Activated T-helper 1 cell treated with anti-CD3 and anti-CD28 coated beads, Interleukin-12 subunit alpha, Interleukin-12 subunit beta, Interleukin-2, Interleukin-4 antibody, amounts not matched to agents 30 ng/mL and 10 ng/mL and 1 ng/mL, durations not matched to agents 14 hours and 24 hours and 36 hours (primary cell): Measurements from ENCODE around the gene GABRB1. TPM values are rescaled to one million over a fixed set of nuclear protein-coding genes. Genes with fewer than 3 reads are reported as not detected.
"Not testable (repeated sequence)": the region's sequence is repeated elsewhere in the genome, so short reads cannot be mapped to it uniquely, and the experiment has no call there.

ENCODE experiments used
- DNase-seq: peaks from one replicate; pipeline ENCODE4 v3.0.0; 2021; ENCODE audit warnings: low spot score
- H3K27ac Mint-ChIP-seq: one replicate; pipeline ENCODE4 v1.8.0; 2021; ENCODE audit warnings: mild to moderate bottlenecking, mixed read lengths
- H3K27me3 Mint-ChIP-seq: one replicate; pipeline ENCODE4 v1.8.0; 2022; ENCODE audit warnings: mild to moderate bottlenecking, moderate library complexity, mixed read lengths; ENCODE audit not compliant: insufficient read depth
- H3K36me3 Mint-ChIP-seq: one replicate; pipeline ENCODE4 v1.8.0; 2021; ENCODE audit warnings: low read depth, mixed read lengths
- H3K4me1 Mint-ChIP-seq: one replicate; pipeline ENCODE4 v1.8.0; 2021; ENCODE audit warnings: low read depth, mixed read lengths
- H3K4me3 Mint-ChIP-seq: one replicate; pipeline ENCODE4 v1.8.0; 2021; ENCODE audit warnings: mild to moderate bottlenecking, moderate library complexity, mixed read lengths
- H3K9me3 Mint-ChIP-seq: one replicate; pipeline ENCODE4 v1.8.0; 2021; ENCODE audit warnings: mixed read lengths
- intact Hi-C: fragments of 100-400 bp; cut with micrococcal nuclease; formaldehyde crosslinking; loops from one replicate; pipeline ENCODE4 v1.15.1; 2024
- total RNA-seq: library from RNA; stranded (reverse); gene quantifications from 2 replicates; pipeline ENCODE4 v1.2.3, GENCODE V29; 2022

Gene GABRB1
- total RNA-seq, 1 donor from 2014 or later = not detected

DNA sequence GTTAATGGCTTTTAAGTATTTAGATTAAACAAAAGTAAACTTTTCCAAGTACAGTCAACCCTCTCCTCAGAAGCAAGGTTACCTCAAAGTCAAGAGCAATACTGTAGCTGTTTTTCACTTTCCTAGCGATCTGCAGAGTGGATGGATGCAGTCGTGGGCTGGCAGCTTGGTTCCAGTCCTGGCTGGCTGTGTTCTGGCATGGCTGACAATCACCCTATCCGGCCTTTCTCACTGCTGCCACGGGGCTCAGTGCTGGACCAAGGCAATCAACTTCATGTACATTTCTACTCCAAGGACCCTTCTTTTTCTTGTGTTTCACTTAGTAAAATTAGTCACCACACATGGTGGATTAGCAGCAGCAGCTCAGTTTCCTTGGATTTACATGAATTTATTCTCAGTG is 208.3 kb downstream of the GABRB1 start:
- intact Hi-C loops = no loop called here

GRCh38 chr4:47251348-47252135 is 220.2 kb downstream of the GABRB1 start:
- intact Hi-C loops = no loop called here
- Mint-ChIP-seq H3K4me1 (no peaks in the 10 kb centered on the region), H3K4me3 (no peak overlapping the region), H3K27me3 (peaks cover 2% of the 10 kb centered on the region), H3K27ac (no peak overlapping the region), H3K36me3 (no peaks in the 10 kb centered on the region), H3K9me3 (no peaks in the 10 kb centered on the region)
- no peak for DNase-seq

More for the DNA sequence above, 208.3 kb downstream of the GABRB1 start:
- H3K27ac Mint-ChIP-seq = no peak overlapping the region
- DNase-seq = no peak
- H3K4me3 Mint-ChIP-seq = no peak overlapping the region
- H3K9me3 Mint-ChIP-seq = no peaks in the 10 kb centered on the region
- H3K36me3 Mint-ChIP-seq = no peaks in the 10 kb centered on the region
- H3K4me1 Mint-ChIP-seq = no peaks in the 10 kb centered on the region
- no peaks in the 10 kb centered on the region for H3K27me3 Mint-ChIP-seq

DNA sequence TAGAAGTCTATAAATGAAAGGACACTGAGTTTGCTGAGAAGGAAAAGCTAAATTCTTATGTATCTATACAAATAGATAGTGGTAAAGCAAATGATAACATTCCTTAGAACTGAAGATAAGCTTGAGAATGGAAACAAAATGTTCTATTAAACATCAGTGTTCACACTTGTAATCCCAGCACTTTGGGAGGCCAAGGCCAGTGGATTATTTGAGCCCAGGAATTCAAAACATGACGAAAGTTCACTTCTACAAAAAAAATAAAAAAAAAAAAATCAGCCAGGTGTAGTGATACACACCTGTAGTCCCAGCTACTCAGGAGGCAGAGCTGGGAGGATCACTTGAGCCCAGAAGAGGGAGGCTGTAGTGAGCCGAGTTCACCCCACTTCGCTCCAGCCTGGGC is 232.4 kb downstream of the GABRB1 start:
- no peaks in the 10 kb centered on the region for H3K36me3 Mint-ChIP-seq
- no peak overlapping the region for H3K4me3 Mint-ChIP-seq
- peaks cover 3% of the 10 kb centered on the region for H3K27me3 Mint-ChIP-seq
- DNase-seq = no peak
- no peaks in the 10 kb centered on the region for H3K9me3 Mint-ChIP-seq
- no peaks in the 10 kb centered on the region for H3K4me1 Mint-ChIP-seq
- intact Hi-C loops = no loop called here
- H3K27ac Mint-ChIP-seq = no peak overlapping the region

DNA sequence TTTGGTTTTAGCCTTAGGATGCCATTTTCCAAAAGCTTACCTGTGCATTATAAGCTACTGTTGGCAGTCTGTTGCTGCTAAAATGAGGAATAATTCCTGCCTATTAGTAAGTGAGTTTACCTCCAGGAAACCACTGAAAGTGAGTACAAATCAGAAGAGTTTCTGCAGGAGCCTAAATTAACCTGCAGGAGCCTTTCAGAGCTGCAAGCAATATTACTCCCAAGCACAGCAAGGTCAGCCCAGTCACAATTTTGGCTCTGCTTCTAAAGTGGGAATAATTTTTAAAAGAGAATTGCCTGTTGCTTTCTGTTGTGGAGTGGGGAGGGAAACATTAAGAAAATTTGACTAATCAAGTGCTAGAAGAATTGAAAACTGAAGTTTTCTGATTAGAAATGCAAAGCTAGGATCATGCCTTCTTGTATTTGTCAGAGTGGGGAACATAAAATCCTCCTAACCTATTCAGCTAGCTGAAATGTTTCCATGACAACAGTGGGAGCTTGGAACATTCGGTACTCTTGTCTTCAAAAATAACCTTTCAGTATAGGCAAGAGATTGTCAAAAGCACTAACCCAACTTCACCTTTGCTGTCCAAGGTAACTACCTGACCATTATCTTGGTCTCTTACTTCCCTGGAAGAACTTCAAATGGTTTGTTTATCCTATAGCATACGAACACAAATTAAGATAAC is 239.0 kb downstream of the GABRB1 start:
- intact Hi-C loops = no loop called here
- Mint-ChIP-seq H3K9me3 (no peaks in the 10 kb centered on the region), H3K4me1 (no peaks in the 10 kb centered on the region), H3K4me3 (no peak overlapping the region), H3K27me3 (peaks cover 3% of the 10 kb centered on the region), H3K27ac (no peak overlapping the region), H3K36me3 (no peaks in the 10 kb centered on the region)
- DNase-seq = no peak

GRCh38 chr4:47271291-47271690 is 239.9 kb downstream of the GABRB1 start:
- Mint-ChIP-seq H3K4me3 (no peak overlapping the region), H3K27me3 (peaks cover 3% of the 10 kb centered on the region), H3K36me3 (no peaks in the 10 kb centered on the region), H3K27ac (no peak overlapping the region), H3K9me3 (no peaks in the 10 kb centered on the region), H3K4me1 (no peaks in the 10 kb centered on the region)
- DNase-seq = no peak
- intact Hi-C loops = no loop called here

DNA sequence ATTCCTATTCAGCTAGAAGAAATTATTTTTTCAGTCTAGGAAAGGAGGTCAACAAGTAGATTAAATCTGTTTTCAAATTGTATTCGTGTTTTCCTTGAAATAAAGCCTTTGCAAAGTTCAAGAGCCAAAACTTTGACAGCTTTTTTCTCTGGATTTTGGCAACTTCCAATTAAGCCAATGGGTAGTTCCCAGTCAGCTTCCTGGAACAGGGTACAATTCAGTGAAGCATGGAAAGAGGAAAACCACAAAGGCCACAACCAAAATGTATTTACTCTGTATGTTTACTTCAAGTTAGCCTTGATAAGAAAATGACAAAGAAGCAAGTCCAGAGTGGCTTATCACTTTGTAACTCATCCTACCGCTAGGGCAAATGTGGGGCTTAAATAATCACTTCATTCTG is 243.5 kb downstream of the GABRB1 start:
- H3K4me1 Mint-ChIP-seq = no peaks in the 10 kb centered on the region
- DNase-seq = no peak
- no peaks in the 10 kb centered on the region for H3K36me3 Mint-ChIP-seq
- intact Hi-C loops = no loop called here
- H3K9me3 Mint-ChIP-seq = no peaks in the 10 kb centered on the region
- no peak overlapping the region for H3K4me3 Mint-ChIP-seq
- no peak overlapping the region for H3K27ac Mint-ChIP-seq
- no peaks in the 10 kb centered on the region for H3K27me3 Mint-ChIP-seq

DNA sequence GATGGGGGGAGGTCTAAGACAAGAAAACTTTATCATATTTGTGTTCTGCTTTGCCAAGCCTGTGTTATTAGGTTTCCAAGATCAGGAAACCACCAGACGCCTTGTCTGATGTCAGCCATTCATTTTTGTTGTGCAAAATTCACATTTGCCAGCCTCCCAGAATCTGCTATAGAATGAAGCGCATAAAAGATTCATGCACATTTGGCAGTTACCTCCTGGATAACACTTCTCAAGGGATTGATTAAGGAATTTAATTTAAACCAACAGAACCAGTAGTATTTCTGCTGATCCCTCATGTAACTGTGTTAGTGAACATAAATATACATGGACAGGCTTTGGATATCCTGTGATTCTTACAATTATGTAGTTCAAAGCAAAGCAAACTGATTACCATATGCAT is 244.2 kb downstream of the GABRB1 start:
- Mint-ChIP-seq H3K36me3 (no peaks in the 10 kb centered on the region), H3K27me3 (no peaks in the 10 kb centered on the region), H3K27ac (no peak overlapping the region), H3K4me1 (no peaks in the 10 kb centered on the region), H3K9me3 (no peaks in the 10 kb centered on the region), H3K4me3 (no peak overlapping the region)
- no peak for DNase-seq
- intact Hi-C loops = no loop called here

DNA sequence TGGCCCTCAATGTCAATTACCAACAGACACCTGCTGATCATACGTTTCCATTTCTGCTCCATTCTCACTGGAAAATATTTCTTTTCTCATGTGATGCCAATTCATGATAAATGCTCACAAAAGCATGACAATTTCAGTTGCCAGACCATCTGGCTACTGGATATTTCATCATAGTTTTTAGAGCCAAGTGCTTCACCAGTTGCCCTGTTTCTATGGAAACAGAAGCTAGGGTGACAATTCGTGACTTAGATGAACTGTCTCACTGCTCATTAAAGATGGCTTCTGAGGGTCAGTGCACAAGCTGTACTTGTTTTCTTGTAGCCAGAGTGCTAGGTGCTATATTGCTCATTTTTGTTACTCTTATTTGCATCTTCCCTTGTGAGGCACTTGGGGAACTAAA is 247.3 kb downstream of the GABRB1 start:
- no peaks in the 10 kb centered on the region for H3K27me3 Mint-ChIP-seq
- H3K36me3 Mint-ChIP-seq = no peaks in the 10 kb centered on the region
- H3K27ac Mint-ChIP-seq = no peak overlapping the region
- no peak for DNase-seq
- H3K4me3 Mint-ChIP-seq = no peak overlapping the region
- no peaks in the 10 kb centered on the region for H3K9me3 Mint-ChIP-seq
- no peaks in the 10 kb centered on the region for H3K4me1 Mint-ChIP-seq
- intact Hi-C loops = no loop called here

DNA sequence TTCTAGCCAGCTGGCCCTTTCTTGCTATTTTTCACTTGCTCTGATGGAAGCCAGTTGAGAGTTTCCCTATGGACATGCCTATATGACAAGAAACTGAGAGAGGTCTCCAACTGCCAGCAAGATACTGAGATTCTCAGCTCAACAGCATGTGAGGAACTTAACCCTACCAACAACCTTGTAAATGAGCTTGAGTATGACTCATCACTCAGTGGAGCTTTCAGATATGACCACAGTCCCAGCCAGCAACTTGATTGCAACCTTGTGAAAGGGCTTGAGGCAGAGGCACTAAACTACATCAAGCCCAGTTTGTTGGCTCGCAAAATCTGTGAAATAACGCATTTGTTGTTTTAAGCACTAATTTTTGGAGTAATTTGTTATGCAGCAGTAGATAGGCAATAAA is 256.4 kb downstream of the GABRB1 start:
- H3K36me3 Mint-ChIP-seq = no peaks in the 10 kb centered on the region
- no peak overlapping the region for H3K27ac Mint-ChIP-seq
- no peaks in the 10 kb centered on the region for H3K9me3 Mint-ChIP-seq
- DNase-seq = no peak
- no peaks in the 10 kb centered on the region for H3K4me1 Mint-ChIP-seq
- no peaks in the 10 kb centered on the region for H3K27me3 Mint-ChIP-seq
- intact Hi-C loops = no loop called here
- no peak overlapping the region for H3K4me3 Mint-ChIP-seq

GRCh38 chr4:47289805-47290204 is 258.4 kb downstream of the GABRB1 start:
- H3K36me3 Mint-ChIP-seq = no peaks in the 10 kb centered on the region
- H3K27me3 Mint-ChIP-seq = no peaks in the 10 kb centered on the region
- no peaks in the 10 kb centered on the region for H3K9me3 Mint-ChIP-seq
- no peak overlapping the region for H3K27ac Mint-ChIP-seq
- DNase-seq = no peak
- H3K4me3 Mint-ChIP-seq = no peak overlapping the region
- H3K4me1 Mint-ChIP-seq = no peaks in the 10 kb centered on the region
- intact Hi-C loops = no loop called here

DNA sequence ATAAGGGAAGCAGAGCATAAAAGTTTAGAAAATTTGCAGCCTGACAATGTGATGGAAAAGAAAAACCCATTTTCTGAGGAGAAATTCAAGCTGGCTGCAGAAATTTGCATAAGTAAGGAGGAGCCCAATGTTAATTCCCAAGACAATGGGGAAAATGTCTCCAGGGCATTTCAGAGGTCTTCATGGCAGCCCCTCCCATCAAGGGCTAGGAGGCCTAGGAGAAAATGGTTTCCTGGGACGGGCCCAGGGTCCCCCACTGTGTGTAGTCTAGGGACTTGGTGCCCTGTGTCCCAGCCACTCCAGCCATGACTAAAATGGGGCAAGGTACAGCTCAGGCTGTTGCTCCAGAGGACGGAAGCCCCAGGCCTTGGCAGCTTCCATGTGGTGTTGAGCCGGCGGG is 259.5 kb downstream of the GABRB1 start:
- H3K27me3 Mint-ChIP-seq, H3K27ac Mint-ChIP-seq, intact Hi-C loops, H3K9me3 Mint-ChIP-seq, H3K36me3 Mint-ChIP-seq, H3K4me3 Mint-ChIP-seq, DNase-seq, H3K4me1 Mint-ChIP-seq: not testable (repeated sequence)

GRCh38 chr4:47309165-47309564 is 277.8 kb downstream of the GABRB1 start:
- H3K9me3 Mint-ChIP-seq = no peaks in the 10 kb centered on the region

DNA sequence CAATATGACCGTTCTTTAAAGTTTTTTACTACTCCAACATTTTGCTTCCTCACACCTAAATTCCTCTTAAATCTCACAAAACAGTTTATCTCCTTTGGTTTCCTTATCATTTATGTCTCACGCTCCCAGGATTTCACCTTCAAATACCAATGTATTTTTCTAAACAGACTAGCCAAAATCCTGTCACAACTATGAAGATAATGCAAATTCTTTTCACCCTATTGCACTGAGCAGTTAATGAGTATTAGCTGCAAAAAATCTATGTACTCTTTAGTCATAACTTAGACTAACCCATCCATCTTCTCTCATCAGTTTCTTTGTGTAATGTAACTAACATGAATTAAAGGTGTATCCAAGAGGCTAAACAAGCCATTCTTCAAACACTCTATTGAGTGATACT is 280.8 kb downstream of the GABRB1 start:
- intact Hi-C loops = no loop called here
- DNase-seq = no peak
- Mint-ChIP-seq H3K27me3 (peaks cover 2% of the 10 kb centered on the region), H3K36me3 (no peaks in the 10 kb centered on the region), H3K27ac (no peak overlapping the region), H3K4me1 (no peaks in the 10 kb centered on the region), H3K9me3 (no peaks in the 10 kb centered on the region), H3K4me3 (no peak overlapping the region)

More at GRCh38 chr4:47309165-47309564, 277.8 kb downstream of the GABRB1 start:
- intact Hi-C loops = no loop called here
- Mint-ChIP-seq H3K36me3 (no peaks in the 10 kb centered on the region), H3K27ac (no peak overlapping the region), H3K4me3 (no peak overlapping the region), H3K27me3 (peaks cover 4% of the 10 kb centered on the region), H3K4me1 (no peaks in the 10 kb centered on the region)
- no peak for DNase-seq
